ENCODE results near the gene LMOD3.
A peak's percentile ranks its signal among the peaks of the same experiment; 100 is the strongest.

The LMOD3 gene

GRCh38 chr3:69088063-69088462 is 34.3 kb downstream of the LMOD3 start:
- Histone ChIP-seq H3K27ac (peak overlapping the region; percentile 94 to 97), H3K4me3 (peak overlapping the region; percentile 92)
- no peak for DNase-seq (ENCODE audit: low spot score)
- no peak for TF ChIP-seq CTCF (IDR thresholded peaks at IDR 0.05)

GRCh38 chr3:69087030-69087791 is 35.2 kb downstream of the LMOD3 start:
- no peak for DNase-seq (ENCODE audit: low spot score)
- TF ChIP-seq CTCF (IDR thresholded peaks at IDR 0.05): no peak
- Histone ChIP-seq H3K4me3 (peak overlapping the region; percentile 92), H3K27ac (peak overlapping the region; percentile 94 to 97)

DNA sequence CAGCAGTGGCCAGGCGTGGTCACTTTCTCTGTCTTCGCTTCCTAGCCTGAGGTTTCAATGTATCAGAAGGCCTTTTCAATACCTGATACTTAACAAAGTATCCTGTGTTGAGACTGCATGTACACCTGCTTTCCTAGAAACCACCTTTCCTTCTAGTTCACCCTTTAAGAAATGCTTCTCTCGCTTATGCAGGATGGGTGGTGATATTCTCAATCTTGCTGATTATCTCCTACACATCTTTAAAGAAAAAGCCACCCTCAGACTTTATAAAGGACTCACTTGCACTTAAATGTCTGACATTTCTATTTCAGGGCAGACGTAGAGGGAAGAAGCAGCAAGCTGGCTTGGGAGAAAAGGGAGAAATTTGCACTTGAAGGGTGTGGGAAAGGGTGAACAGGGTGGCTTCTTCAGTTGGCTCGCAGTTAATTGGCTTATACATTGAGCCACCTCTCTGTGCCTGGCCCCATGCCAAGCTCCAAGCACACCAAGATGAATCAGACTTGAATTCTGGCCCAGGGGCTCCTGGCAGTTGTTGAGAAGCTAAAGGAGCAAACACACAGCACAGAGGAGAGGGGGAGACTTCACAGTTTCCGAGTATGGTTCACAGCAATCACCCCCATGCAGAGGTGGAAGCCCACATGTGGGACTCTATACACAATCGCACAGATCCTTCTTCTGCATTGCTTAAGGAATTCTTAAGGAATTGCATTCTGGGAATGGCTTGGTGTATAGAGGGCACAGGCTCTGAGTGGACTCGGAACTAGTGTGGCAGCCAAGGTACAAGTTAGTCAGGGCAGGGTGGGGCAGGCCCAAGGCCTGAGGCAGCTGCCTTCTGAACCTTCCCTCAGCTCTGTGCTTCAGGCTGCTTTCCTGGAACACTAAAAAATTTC is 36.3 kb downstream of the LMOD3 start:
- H3K4me3 ChIP-seq: peak overlapping the region; percentile 92
- TF ChIP-seq CTCF (IDR thresholded peaks at IDR 0.05): no peak
- peak; percentile 90 for DNase-seq (ENCODE audit: low spot score)
- peak overlapping the region; percentile 94 to 97 for H3K27ac ChIP-seq

GRCh38 chr3:69085168-69085832 is 37.1 kb downstream of the LMOD3 start:
- no peak for TF ChIP-seq CTCF (IDR thresholded peaks at IDR 0.05)
- Histone ChIP-seq H3K4me3 (peak overlapping the region; percentile 92), H3K27ac (peak overlapping the region; percentile 94 to 97)
- peak; percentile 77 for DNase-seq (ENCODE audit: low spot score)

DNA sequence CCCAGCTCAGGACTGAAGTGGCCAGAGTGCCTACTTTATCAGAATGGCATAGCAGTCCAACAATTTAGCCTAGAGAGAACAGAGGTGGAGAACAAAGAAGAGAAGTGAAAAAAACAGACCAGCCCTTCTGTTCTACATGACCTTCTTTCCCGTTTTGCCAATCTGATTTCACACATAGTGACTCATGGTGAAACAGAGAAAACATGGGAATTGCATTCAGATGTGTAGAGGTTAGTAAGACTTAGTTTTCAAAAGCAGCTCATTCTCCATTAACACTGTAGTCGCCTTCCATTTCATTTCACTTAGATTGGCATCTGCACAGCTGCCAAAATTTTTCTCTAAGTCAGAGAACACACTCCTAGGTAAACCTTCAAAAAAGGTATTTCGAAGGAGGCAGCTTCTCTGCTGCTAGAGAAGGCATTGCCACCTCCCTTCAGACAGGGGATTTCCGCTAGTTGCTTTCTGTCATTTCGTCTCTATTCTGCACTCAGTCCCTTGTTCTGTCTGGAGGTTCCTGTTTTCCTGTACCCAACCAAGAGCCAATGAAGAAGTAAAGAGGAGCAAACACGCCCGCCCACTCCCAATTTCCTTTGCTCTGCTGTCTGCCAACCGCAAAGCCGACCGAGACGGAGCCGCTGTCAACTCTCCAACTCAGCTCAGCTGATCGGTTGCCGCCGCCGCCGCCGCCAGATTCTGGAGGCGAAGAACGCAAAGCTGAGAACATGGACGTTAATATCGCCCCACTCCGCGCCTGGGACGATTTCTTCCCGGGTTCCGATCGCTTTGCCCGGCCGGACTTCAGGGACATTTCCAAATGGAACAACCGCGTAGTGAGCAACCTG is 37.8 kb downstream of the LMOD3 start, which contains the start of gene ARL6IP5:
ARL6IP5 (plus strand) TSS at position 612 of the 842 bp plus-strand sequence; CDS start at position 723, 111 bp downstream.
- DNase-seq (ENCODE audit: low spot score): peak; percentile 95
- peak within 1 kb of the TSS; percentile 92 for H3K4me3 ChIP-seq
- TF ChIP-seq CTCF (IDR thresholded peaks at IDR 0.05): no peak
- peak within 1 kb of the TSS; percentile 94 to 97 for H3K27ac ChIP-seq

DNA sequence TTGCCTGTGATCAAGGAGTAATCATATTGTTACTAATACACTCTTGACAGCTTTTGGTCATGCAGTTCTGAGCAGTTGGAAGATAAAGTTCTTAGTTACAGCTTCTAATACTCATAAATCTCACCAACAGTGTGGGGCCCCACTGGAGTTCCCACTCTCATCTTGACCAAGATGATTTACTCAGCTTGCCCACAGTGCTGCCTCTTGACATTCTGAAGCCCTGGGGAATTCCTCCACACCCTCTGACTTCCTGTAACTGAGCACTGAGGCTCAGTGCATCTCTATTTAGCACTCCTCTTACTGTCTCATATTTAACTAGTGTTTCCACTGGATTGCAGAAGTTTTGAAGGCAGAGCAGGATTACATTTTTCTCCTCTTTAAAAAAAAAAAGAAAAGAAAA is 39.6 kb downstream of the LMOD3 start:
- DNase-seq (ENCODE audit: low spot score): no peak
- Histone ChIP-seq H3K27ac (no peak overlapping the region), H3K4me3 (no peak overlapping the region)
- TF ChIP-seq CTCF (IDR thresholded peaks at IDR 0.05): no peak

Measured in coronary artery (tissue), 2 donors.